NCI-H2196 treated with DMSO at 0.1 percent for 48 hours (cell line): Measurements from ENCODE around the gene SLC1A4.
"Not testable (repeated sequence)": the region's sequence is repeated elsewhere in the genome, so short reads cannot be mapped to it uniquely, and the experiment has no call there.

ENCODE experiments used
- DNase-seq: peaks from one replicate; lab custom pipeline; 2025; ENCODE audit not compliant: unreplicated experiment; lab: John Stamatoyannopoulos, UW

SLC1A4 gene

DNA sequence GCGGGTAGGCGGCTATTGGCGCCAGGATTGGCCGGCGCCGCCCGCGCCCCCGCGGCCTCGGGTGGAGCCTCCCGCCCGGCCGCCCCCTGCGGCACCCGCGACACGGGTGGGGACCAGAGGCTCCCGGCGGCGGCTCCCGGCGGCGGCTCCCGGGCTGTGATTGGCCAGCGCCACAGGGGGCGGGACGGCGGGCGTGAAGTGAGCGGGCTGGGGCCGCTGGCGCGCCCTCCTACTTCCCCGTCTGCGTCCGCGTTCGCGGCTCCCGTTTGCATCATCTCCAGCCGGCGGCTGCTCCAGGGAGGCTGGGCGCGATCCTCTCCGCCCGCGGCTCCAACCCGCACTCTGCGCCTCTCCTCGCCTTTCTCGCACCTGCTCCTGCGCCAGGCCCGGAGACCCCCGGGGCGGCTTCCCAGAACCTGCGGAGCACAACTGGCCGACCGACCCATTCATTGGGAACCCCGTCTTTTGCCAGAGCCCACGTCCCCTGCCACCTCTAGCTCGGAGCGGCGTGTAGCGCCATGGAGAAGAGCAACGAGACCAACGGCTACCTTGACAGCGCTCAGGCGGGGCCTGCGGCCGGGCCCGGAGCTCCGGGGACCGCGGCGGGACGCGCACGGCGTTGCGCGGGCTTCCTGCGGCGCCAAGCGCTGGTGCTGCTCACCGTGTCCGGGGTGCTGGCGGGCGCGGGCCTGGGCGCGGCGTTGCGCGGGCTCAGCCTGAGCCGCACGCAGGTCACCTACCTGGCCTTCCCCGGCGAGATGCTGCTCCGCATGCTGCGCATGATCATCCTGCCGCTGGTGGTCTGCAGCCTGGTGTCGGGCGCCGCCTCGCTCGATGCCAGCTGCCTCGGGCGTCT is at the start of gene SLC1A4:
SLC1A4 (plus strand) TSS at position 274 of the 856 bp plus-strand sequence; CDS start at position 519, 245 bp downstream.
- DNase-seq, result peak; percentile 47

DNA sequence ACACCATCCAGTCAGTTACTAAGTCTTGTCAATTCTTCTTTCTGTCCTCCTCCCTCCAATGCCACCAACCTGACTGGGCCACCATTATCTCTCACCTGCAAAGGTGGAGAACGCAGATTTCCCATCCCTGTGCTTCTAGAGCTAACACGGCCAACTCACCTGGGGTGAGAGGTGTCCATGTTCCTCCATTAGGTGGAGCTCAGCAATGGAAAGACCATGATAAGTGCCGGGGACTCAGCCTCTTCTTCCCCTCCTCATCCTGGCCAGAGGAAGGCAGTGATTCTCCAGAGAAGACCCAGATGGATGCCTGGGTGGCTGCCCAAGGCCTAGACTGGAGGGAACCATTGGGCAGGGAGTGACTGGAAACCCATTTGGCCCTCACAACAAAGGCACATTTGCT is 48.1 kb upstream of the SLC1A4 start:
- DNase-seq, result no peak

- DNase-seq, result no peak
These were observed 47.4 kb upstream of the SLC1A4 start for GRCh38 chr2:64941801-64942200.

DNA sequence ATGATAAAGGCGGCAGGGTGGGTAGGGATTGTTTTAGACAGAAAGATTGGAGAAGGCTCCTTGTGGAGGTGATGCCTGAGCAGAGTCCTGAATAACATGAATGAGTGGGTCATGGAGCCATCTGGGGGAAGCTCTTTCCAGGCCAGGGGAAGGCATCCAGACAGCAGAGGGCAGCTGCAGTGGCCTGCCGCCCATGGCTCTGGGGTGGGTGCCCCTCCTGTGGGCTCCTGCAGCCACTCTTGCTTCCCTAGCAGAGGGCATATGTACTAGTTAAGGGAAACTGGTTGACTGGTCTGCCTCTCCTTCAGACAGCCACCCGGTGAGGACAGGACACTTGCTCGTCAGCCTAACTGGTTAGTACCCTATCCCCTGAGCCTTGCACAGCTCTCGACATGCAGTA is 46.5 kb upstream of the SLC1A4 start:
- DNase-seq, result no peak

DNA sequence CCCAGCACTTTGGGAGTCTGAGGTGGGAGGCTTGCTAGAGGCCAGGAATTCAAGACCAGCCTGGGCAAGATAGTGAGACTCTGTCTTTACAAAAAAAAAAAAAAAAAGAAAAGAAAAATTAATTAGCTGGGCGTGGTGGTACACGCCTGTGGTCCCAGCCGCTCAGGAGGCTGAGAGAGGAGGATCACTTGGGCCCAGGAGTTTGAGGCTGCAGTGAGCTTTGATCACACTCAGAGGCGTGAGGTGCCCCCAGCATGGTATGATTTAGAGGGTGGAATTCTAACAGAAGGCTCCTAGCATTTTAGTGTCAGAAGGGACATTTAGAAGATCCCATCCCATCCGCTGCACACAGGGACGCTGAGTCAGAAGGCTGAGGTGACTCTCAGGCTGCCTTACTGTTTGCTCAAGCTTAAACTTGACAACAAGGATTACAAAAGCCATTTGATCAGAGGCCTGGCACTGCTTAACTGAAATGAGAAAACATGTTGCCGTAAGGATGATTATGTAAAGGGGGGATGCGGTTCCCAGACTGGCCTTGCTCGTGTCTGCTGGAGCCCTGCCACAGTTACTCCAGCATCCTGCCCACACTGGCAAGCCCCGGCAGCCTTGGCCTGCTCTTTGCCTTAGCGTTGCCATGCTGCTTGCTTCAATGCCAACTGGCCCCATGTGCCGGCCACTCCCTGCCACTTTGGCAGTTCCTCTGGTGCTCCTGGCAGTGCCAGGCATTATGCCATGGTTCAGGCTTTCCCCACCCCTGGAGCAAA is 45.6 kb upstream of the SLC1A4 start:
- peak; percentile 41 for DNase-seq

- DNase-seq, result no peak
These were observed 44.7 kb upstream of the SLC1A4 start for GRCh38 chr2:64944484-64944883.

DNA sequence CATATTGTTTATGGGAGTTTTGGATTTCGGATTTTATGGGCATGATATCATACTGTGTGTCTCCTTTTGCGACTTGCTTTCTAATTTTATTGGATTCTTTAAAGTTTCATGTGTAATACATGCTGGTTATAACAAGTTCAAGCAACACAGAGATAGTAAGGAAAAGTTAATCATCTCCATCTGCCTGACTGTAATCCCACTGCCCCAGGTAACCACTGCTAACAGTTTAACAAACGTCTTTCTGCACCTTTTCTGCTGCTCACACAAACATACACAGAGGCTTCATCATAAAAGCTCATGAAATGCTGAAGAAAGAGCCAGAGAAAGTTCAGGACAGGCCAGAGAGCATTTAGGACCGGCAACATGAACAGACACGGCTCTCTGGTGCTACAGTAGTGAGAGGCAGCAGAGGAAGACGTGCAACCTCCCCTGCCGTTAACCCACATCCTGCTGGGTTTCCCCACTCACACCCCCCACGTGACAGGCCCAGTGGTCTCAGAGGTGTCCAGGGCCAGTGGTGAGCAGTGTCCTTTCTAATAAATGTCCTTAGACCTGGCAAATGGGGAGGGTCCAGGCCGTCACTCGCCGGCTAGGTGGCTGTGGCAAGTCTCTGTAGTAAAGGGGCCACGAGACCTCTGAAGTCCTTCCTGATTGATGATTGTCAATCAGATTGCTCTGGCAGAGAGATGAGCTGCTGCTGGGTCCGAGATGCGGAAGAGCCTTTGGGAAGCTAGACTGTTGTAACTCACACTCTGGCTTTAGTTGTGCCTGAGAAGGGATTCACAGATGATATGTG is 43.0 kb upstream of the SLC1A4 start:
- no peak for DNase-seq

- no peak for DNase-seq
These were observed 42.4 kb upstream of the SLC1A4 start for GRCh38 chr2:64946769-64947247.

- no peak for DNase-seq
These were observed 41.3 kb upstream of the SLC1A4 start for GRCh38 chr2:64947885-64948284.

GRCh38 chr2:64950226-64951160 is 38.7 kb upstream of the SLC1A4 start:
- DNase-seq, result no peak

- no peak for DNase-seq
These were observed 37.8 kb upstream of the SLC1A4 start for GRCh38 chr2:64951306-64951953.

- no peak for DNase-seq
These were observed 37.1 kb upstream of the SLC1A4 start for GRCh38 chr2:64952096-64952495.

- no peak for DNase-seq
These were observed 36.4 kb upstream of the SLC1A4 start for GRCh38 chr2:64952511-64953482.

GRCh38 chr2:64955467-64955866 is 33.7 kb upstream of the SLC1A4 start:
- DNase-seq, result no peak

GRCh38 chr2:64957109-64957903 is 31.9 kb upstream of the SLC1A4 start:
- DNase-seq, result no peak

DNA sequence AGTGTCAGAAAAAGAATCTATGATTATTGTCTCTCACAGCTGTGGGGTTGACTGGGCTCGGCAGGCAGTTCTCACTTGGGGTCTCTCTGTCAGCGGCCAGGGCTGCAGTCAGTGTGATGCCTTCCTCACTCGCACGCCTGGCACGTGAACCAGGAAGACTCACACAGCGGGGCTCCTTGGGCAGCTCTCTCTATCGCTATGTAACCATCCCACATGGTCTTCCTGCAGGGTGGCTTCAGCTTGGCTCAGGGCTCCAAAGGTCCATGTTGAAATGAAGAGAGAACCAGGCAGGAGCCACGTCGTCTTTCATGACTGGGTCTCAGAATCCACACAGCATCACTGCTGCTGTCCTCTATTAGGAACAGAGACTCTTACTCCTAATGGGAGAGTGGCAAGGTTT is 30.6 kb upstream of the SLC1A4 start:
- DNase-seq, result no peak

GRCh38 chr2:64960819-64961218 is 28.4 kb upstream of the SLC1A4 start:
- no peak for DNase-seq

- DNase-seq, result not testable (repeated sequence)
These were observed 26.1 kb upstream of the SLC1A4 start for GRCh38 chr2:64963138-64963537.
